Activated CD8-positive, alpha-beta T cell treated with anti-CD3 and anti-CD28 coated beads for 36 hours (primary cell): ENCODE measurements around the gene NRG3. TPM values are rescaled to one million over a fixed set of nuclear protein-coding genes. Genes with fewer than 3 reads are reported as not detected.

ENCODE experiments used
- ATAC-seq: fragments of 200-7000 bp; cut with Tn5 transposase; one replicate; pipeline ENCODE4 v1.10.0; 2021; ENCODE audit warnings: mild to moderate bottlenecking, moderate library complexity
- CTCF ChIA-PET: fragments of 350-600 bp; sonication (Branson Sonifier 250); formaldehyde crosslinking; loops from one replicate; lab custom pipeline; 2021; ENCODE audit warnings: antibody characterized with exemption; lab: Charles Lee
- POLR2A ChIA-PET: fragments of 350-600 bp; sonication (Branson Sonifier 250); formaldehyde crosslinking; loops from one replicate; lab custom pipeline; 2021; ENCODE audit warnings: antibody characterized with exemption; lab: Charles Lee
- DNase-seq: peaks from one replicate; pipeline ENCODE4 v3.0.0-alpha.2; 2020
- H3K27ac Mint-ChIP-seq: one replicate; pipeline ENCODE4 v1.8.0; 2021; ENCODE audit warnings: mild to moderate bottlenecking, mixed read lengths
- H3K27me3 Mint-ChIP-seq: one replicate; pipeline ENCODE4 v1.8.0; 2021; ENCODE audit warnings: mixed read lengths
- H3K36me3 Mint-ChIP-seq: one replicate; pipeline ENCODE4 v1.8.0; 2021; ENCODE audit warnings: low read depth, mixed read lengths
- H3K4me1 Mint-ChIP-seq: one replicate; pipeline ENCODE4 v1.8.0; 2021; ENCODE audit warnings: low read depth, mixed read lengths
- H3K4me3 Mint-ChIP-seq: one replicate; pipeline ENCODE4 v1.8.0; 2021; ENCODE audit warnings: mild to moderate bottlenecking, moderate library complexity, mixed read lengths
- H3K9me3 Mint-ChIP-seq: one replicate; pipeline ENCODE4 v1.8.0; 2021; ENCODE audit warnings: mixed read lengths
- intact Hi-C: fragments of 100-400 bp; cut with micrococcal nuclease; formaldehyde crosslinking; loops from one replicate; pipeline ENCODE4 v1.10.0; 2022
- total RNA-seq, 2 experiments: library from RNA; stranded (reverse); gene quantifications; one replicate each; pipeline ENCODE4 v1.2.3, GENCODE V29; 2021
- TF ChIP-seq, protein P1 (sequence below): fragments of 200-600 bp; IDR thresholded peaks from one replicate; pipeline ENCODE4 v1.8.0; 2022; ENCODE audit warnings: antibody characterized with exemption, mild to moderate bottlenecking

The NRG3 gene
- total RNA-seq, 2 experiments from 2014 or later, result not detected

DNA sequence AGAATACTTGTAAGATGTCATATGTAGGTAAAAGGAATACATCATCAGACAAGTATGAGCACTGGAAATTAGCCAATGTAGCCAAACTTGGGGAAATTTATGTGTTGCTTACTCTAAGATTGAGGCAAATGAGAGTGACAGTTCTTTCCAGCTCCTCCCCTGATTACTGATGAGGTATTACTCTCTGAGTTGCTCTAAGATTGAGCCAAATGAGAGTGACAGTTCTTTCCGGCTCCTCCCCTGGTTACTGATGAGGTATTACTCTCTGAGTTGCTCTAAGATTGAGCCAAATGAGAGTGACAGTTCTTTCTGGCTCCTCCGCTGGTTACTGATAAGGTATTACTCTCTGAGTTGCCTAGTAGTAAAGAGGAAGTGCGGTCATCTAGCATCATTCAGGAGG is 435.8 kb downstream of the NRG3 start:
- CTCF ChIA-PET, result no interaction called here
- Mint-ChIP-seq H3K9me3 (peaks cover 4% of the 10 kb centered on the region), H3K27ac (no peak overlapping the region), H3K4me3 (no peak overlapping the region), H3K36me3 (no peaks in the 10 kb centered on the region), H3K4me1 (no peaks in the 10 kb centered on the region), H3K27me3 (no peaks in the 10 kb centered on the region)
- intact Hi-C loops, result no loop called here
- no peak for ATAC-seq
- TF ChIP-seq, protein P1, sequence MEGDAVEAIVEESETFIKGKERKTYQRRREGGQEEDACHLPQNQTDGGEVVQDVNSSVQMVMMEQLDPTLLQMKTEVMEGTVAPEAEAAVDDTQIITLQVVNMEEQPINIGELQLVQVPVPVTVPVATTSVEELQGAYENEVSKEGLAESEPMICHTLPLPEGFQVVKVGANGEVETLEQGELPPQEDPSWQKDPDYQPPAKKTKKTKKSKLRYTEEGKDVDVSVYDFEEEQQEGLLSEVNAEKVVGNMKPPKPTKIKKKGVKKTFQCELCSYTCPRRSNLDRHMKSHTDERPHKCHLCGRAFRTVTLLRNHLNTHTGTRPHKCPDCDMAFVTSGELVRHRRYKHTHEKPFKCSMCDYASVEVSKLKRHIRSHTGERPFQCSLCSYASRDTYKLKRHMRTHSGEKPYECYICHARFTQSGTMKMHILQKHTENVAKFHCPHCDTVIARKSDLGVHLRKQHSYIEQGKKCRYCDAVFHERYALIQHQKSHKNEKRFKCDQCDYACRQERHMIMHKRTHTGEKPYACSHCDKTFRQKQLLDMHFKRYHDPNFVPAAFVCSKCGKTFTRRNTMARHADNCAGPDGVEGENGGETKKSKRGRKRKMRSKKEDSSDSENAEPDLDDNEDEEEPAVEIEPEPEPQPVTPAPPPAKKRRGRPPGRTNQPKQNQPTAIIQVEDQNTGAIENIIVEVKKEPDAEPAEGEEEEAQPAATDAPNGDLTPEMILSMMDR, result no peak
- POLR2A ChIA-PET, result no interaction called here
- no peak for DNase-seq

DNA sequence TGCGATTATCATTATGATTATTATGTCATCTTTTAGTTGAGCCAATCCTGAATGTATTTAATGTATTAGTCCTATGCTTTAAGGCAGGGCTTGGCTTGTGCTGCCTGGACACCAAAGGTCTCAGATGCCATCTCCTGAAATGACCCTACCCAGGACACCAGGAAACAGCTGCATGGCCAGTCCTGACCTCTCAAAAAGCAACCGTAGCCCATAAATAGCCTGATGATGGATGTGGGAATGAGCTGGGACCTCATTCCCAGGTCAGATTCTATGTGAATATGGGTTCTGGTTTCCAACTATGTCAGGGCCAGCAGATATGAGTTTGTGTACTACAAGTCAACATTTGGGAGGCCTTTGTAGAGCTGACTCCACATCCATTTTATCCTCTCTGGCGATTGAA is 438.4 kb downstream of the NRG3 start:
- Mint-ChIP-seq H3K27ac (no peak overlapping the region), H3K4me3 (no peak overlapping the region), H3K27me3 (no peaks in the 10 kb centered on the region), H3K36me3 (no peaks in the 10 kb centered on the region), H3K4me1 (no peaks in the 10 kb centered on the region), H3K9me3 (peaks cover 5% of the 10 kb centered on the region)
- intact Hi-C loops, result no loop called here
- DNase-seq (no peak), ATAC-seq (no peak)
- ChIA-PET CTCF (no interaction called here), POLR2A (no interaction called here)
- TF ChIP-seq, protein P1, result no peak

DNA sequence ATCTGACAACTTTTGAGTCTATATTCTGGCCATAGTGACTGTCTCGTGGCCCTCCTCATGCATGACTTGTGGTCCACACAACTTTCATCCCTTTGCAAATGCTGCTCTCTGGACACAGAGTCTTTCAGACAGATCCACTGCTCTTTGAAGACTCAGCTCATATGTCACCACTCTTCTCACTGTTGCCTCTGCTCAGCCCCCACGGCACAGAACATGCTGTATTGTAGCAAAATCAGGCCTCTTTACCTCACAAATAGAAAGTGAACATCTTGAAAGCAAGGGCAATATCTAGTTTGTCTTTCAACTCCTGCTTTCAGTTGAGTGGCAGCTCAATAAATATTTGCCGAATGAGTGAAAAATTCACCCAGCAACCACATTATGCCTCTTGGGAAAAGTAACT is 443.5 kb downstream of the NRG3 start:
- no peak for DNase-seq
- ATAC-seq, result no peak

DNA sequence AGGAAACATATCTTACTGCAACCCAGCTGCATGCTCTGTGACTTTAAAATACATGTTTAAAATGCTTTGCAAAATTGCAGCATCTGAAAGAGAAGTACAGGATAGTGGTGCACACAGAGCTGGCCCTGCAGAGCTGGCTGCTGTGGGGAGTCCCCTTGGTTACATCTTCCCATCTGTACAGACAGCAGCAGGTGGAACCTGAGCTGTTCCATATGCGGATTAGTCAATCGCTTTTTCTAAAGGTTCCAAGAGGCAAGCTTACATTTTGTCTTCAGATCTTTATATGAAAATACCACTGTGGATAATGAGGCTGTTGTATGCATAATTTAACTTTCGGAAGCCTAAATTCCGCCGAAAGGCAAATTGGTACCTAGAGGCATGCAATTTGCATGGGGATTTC is 444.1 kb downstream of the NRG3 start:
- Mint-ChIP-seq H3K36me3 (no peaks in the 10 kb centered on the region), H3K4me1 (no peaks in the 10 kb centered on the region), H3K27ac (no peak overlapping the region), H3K27me3 (no peaks in the 10 kb centered on the region), H3K9me3 (peaks cover 6% of the 10 kb centered on the region), H3K4me3 (no peak overlapping the region)
- no peak for DNase-seq
- TF ChIP-seq, protein P1, result no peak
- ChIA-PET POLR2A (no interaction called here), CTCF (no interaction called here)
- ATAC-seq, result no peak
- intact Hi-C loops, result no loop called here

More for the DNA sequence above, 443.5 kb downstream of the NRG3 start:
- no peaks in the 10 kb centered on the region for H3K36me3 Mint-ChIP-seq
- TF ChIP-seq, protein P1, result no peak
- ChIA-PET CTCF (no interaction called here), POLR2A (no interaction called here)
- H3K27ac Mint-ChIP-seq, result no peak overlapping the region
- no peaks in the 10 kb centered on the region for H3K27me3 Mint-ChIP-seq
- intact Hi-C loops, result no loop called here
- H3K4me1 Mint-ChIP-seq, result no peaks in the 10 kb centered on the region
- peaks cover 8% of the 10 kb centered on the region for H3K9me3 Mint-ChIP-seq
- no peak overlapping the region for H3K4me3 Mint-ChIP-seq

DNA sequence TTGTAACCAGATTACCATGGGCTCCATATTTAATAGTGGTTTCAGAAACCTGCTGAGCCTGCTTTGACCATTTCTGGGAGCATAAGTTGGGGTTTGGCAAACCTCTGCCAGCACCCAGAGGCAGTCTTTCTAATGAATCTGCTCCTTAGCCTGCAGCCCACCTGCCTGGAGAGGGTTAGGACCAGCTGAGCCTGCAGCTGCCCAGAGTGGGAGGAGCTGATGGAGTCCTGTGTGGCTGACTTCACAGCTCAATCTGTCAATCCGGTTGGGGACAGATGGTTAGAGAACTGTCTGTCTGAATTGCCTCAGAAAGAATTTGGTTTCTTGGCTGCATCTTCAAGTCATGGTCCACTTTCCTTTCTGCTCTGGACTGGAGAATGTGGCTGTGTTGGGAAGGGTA is 444.6 kb downstream of the NRG3 start:
- TF ChIP-seq, protein P1, result no peak
- Mint-ChIP-seq H3K4me1 (no peaks in the 10 kb centered on the region), H3K4me3 (no peak overlapping the region), H3K27ac (no peak overlapping the region), H3K36me3 (no peaks in the 10 kb centered on the region), H3K9me3 (peaks cover 4% of the 10 kb centered on the region), H3K27me3 (no peaks in the 10 kb centered on the region)
- intact Hi-C loops, result no loop called here
- ChIA-PET POLR2A (no interaction called here), CTCF (no interaction called here)
- ATAC-seq, result no peak
- DNase-seq, result no peak
